HepG2 (cell line): ENCODE measurements around the gene SEC14L2. TPM values are rescaled to one million over a fixed set of nuclear protein-coding genes. Genes with fewer than 3 reads are reported as not detected.

Source experiments
- CENPX ChIP-seq: sonication (generic); formaldehyde crosslinking; IDR thresholded peaks from 2 replicates; pipeline ENCODE4 v1.9.0; 2021; ENCODE audit warnings: mild to moderate bottlenecking, missing genetic modification reagents, moderate library complexity
- GABPB1 ChIP-seq: IDR thresholded peaks from 2 replicates; pipeline ENCODE4 v1.6.1; 2016; ENCODE audit warnings: mild to moderate bottlenecking, missing genetic modification reagents, moderate library complexity, missing compliant biosample characterization
- KMT2A ChIP-seq: sonication (generic); formaldehyde crosslinking; IDR thresholded peaks from 2 replicates; pipeline ENCODE4 v1.4.0; 2020; ENCODE audit warnings: missing genetic modification reagents
- MTERF4 ChIP-seq: sonication (generic); formaldehyde crosslinking; IDR thresholded peaks from 2 replicates; pipeline ENCODE4 v1.8.0; 2023; ENCODE audit warnings: mild to moderate bottlenecking, missing genetic modification reagents
- NAIF1 ChIP-seq: sonication (generic); formaldehyde crosslinking; IDR thresholded peaks from 2 replicates; pipeline ENCODE4 v1.5.0; 2020; ENCODE audit warnings: mild to moderate bottlenecking, missing genetic modification reagents, borderline replicate concordance
- RFXAP ChIP-seq: sonication (generic); formaldehyde crosslinking; IDR thresholded peaks from 2 replicates; pipeline ENCODE4 v1.4.0; 2020; ENCODE audit warnings: missing genetic modification reagents, borderline replicate concordance
- SALL1 ChIP-seq: sonication (generic); formaldehyde crosslinking; IDR thresholded peaks from 2 replicates; pipeline ENCODE4 v1.8.0; 2022; ENCODE audit warnings: mild to moderate bottlenecking, missing genetic modification reagents
- ZIK1 ChIP-seq: sonication (generic); formaldehyde crosslinking; IDR thresholded peaks from 2 replicates; pipeline ENCODE4 v1.5.0; 2020; ENCODE audit warnings: mild to moderate bottlenecking, low read depth, missing genetic modification reagents, borderline replicate concordance
- ZNF10 ChIP-seq: sonication (generic); formaldehyde crosslinking; IDR thresholded peaks from 2 replicates; pipeline ENCODE4 v1.4.0; 2020; ENCODE audit warnings: mild to moderate bottlenecking, low read depth, missing genetic modification reagents, borderline replicate concordance
- ZNF282 ChIP-seq: fragments of 450-650 bp; IDR thresholded peaks from 2 replicates; pipeline ENCODE4 v1.6.1; 2018; ENCODE audit not compliant: partially characterized antibody
- ZNF30 ChIP-seq: sonication (generic); formaldehyde crosslinking; IDR thresholded peaks from 2 replicates; pipeline ENCODE4 v1.5.0; 2020; ENCODE audit warnings: mild to moderate bottlenecking, missing genetic modification reagents
- ZNF557 ChIP-seq: sonication (generic); formaldehyde crosslinking; IDR thresholded peaks from 2 replicates; pipeline ENCODE4 v1.4.0; 2020; ENCODE audit warnings: missing genetic modification reagents
- polyA plus RNA-seq, 8 experiments: library from polyadenylated mRNA; depleted of rRNA in 3 of 8; stranded (reverse) in 7 of 8; unstranded in 1 of 8; fragments of >200 nt; fragmentation: Illumina TruSeq in 4 of 8; extraction: Trizol in 4 of 8; gene quantifications; 2 replicates each; pipeline versions ENCODE4 v1.2.1 to v1.2.3, GENCODE V29; 2011 to 2016; ENCODE audit warnings: low read depth in 4 of 8, missing spikeins in 1 of 8, mixed read lengths in 1 of 8; ENCODE audit not compliant: insufficient read depth in 1 of 8
- total RNA-seq, 5 experiments: library from RNA; depleted of rRNA; stranded (reverse); fragments of >200 nt; fragmentation: Illumina TruSeq; extraction: Trizol; gene quantifications; 2 replicates each; pipeline ENCODE4 v1.2.3, GENCODE V29; 2016; ENCODE audit warnings: low read depth in 1 of 5
- TF ChIP-seq, protein P1 (sequence below), 2 experiments: fragments of 450-650 bp in 1 of 2; sonication (generic) in 1 of 2; formaldehyde crosslinking in 1 of 2; IDR thresholded peaks; 2 replicates each; pipeline versions ENCODE4 v1.6.1 to v1.8.0; 2016 to 2022; ENCODE audit warnings: antibody characterized with exemption in 1 of 2, mild to moderate bottlenecking in 1 of 2, missing genetic modification reagents in 1 of 2
- TF ChIP-seq, protein P2 (sequence below): sonication (generic); formaldehyde crosslinking; IDR thresholded peaks from 2 replicates; pipeline ENCODE4 v1.5.1; 2020; ENCODE audit warnings: mild to moderate bottlenecking, missing genetic modification reagents, moderate library complexity
- TF ChIP-seq, protein P3 (sequence below): sonication (generic); formaldehyde crosslinking; IDR thresholded peaks from 2 replicates; pipeline ENCODE4 v1.4.0; 2020; ENCODE audit warnings: mild to moderate bottlenecking, missing genetic modification reagents

Gene SEC14L2
- total and polyA plus RNA-seq, 2 of the 13 experiments (the other 11 are each of a cell fraction or from before 2014, with no cell fraction given) = 4.1 to 5.1 TPM

DNA sequence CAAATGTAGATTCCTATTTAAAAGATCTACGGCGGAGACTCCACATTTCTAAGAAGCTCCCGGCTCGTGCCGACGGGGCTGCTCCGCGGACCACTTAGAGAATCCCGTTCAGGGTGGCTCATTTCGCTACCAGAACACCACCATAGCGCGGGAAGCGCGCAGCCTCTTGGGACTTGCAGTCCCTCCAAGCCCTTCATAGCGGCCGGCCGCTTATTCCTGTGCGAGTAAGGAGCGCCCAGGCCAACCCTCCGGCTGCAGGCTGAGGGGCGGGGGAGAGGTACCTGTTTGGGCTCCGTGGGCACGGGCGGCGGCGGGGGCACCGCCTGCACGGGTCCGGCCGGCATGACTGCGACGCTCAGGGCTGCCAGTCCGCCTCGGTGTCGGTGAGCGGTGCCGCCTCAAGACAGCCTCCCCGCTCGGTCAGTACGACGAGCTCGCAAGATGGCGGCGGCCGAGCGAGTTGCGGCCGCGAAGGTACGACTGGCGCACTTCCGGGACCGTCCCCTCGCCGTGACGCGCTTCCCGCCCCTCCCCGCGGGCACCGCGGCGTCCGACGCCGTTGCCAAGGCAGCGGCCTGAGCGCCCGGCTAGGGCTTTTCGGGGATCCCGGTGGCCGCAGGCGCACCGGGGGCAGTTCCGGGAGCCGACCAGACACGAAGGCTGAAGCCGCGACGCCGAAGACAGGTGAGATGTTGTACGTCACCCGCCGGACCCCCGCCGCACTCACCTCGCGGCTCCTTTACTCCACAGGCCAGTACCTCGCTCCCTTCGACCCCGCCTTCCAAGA lies 40.2 kb upstream of the SEC14L2 start, which contains the start of the genes CCDC157 and SF3A1 (continued):
- TF ChIP-seq, protein P1, sequence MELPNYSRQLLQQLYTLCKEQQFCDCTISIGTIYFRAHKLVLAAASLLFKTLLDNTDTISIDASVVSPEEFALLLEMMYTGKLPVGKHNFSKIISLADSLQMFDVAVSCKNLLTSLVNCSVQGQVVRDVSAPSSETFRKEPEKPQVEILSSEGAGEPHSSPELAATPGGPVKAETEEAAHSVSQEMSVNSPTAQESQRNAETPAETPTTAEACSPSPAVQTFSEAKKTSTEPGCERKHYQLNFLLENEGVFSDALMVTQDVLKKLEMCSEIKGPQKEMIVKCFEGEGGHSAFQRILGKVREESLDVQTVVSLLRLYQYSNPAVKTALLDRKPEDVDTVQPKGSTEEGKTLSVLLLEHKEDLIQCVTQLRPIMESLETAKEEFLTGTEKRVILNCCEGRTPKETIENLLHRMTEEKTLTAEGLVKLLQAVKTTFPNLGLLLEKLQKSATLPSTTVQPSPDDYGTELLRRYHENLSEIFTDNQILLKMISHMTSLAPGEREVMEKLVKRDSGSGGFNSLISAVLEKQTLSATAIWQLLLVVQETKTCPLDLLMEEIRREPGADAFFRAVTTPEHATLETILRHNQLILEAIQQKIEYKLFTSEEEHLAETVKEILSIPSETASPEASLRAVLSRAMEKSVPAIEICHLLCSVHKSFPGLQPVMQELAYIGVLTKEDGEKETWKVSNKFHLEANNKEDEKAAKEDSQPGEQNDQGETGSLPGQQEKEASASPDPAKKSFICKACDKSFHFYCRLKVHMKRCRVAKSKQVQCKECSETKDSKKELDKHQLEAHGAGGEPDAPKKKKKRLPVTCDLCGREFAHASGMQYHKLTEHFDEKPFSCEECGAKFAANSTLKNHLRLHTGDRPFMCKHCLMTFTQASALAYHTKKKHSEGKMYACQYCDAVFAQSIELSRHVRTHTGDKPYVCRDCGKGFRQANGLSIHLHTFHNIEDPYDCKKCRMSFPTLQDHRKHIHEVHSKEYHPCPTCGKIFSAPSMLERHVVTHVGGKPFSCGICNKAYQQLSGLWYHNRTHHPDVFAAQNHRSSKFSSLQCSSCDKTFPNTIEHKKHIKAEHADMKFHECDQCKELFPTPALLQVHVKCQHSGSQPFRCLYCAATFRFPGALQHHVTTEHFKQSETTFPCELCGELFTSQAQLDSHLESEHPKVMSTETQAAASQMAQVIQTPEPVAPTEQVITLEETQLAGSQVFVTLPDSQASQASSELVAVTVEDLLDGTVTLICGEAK (IDR thresholded peaks at IDR 0.05) = no peak; the same call in 1 of the 2 replicates
- TF ChIP-seq, protein P1 (CRISPR knock-in tag; IDR thresholded peaks at IDR 0.05) = peak; percentile 85
- TF ChIP-seq SALL1 (CRISPR knock-in tag) (peak; percentile 83), CENPX (no peak), ZNF10 (CRISPR knock-in tag) (no peak), RFXAP (CRISPR knock-in tag) (peak; percentile 70; the same call in 1 of the 2 replicates), NAIF1 (CRISPR knock-in tag) (no peak), GABPB1 (peak; percentile 98), ZNF557 (CRISPR knock-in tag) (no peak), KMT2A (CRISPR knock-in tag) (peak; percentile 82; the same call in 1 of the 2 replicates), ZIK1 (CRISPR knock-in tag) (no peak), ZNF30 (CRISPR knock-in tag) (no peak), MTERF4 (peak; percentile 49), ZNF282 (no peak)
- TF ChIP-seq, protein P2, sequence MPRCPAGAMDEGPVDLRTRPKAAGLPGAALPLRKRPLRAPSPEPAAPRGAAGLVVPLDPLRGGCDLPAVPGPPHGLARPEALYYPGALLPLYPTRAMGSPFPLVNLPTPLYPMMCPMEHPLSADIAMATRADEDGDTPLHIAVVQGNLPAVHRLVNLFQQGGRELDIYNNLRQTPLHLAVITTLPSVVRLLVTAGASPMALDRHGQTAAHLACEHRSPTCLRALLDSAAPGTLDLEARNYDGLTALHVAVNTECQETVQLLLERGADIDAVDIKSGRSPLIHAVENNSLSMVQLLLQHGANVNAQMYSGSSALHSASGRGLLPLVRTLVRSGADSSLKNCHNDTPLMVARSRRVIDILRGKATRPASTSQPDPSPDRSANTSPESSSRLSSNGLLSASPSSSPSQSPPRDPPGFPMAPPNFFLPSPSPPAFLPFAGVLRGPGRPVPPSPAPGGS (CRISPR knock-in tag) = peak; percentile 68; the same call in 1 of the 2 replicates
- TF ChIP-seq, protein P3, sequence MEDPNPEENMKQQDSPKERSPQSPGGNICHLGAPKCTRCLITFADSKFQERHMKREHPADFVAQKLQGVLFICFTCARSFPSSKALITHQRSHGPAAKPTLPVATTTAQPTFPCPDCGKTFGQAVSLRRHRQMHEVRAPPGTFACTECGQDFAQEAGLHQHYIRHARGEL (CRISPR knock-in tag) = no peak
